ENCODE data around the gene GABARAP.

Gene GABARAP

GRCh38 chr17:7221278-7222092, 20.8 kb downstream of the GABARAP start:
- no peak for DNase-seq

- DNase-seq = peak; percentile 57
Observed at GRCh38 chr17:7220593-7221277, 21.5 kb downstream of the GABARAP start.

GRCh38 chr17:7219812-7220592, 22.2 kb downstream of the GABARAP start, which contains the start of the genes ACADVL and DLG4:
Gene ACADVL, plus strand, starts transcription at chr17:7219938. Its CDS starts 47 bp downstream, at chr17:7219985.
Gene DLG4, minus strand, starts transcription at chr17:7219836.
- peak; percentile 79 for DNase-seq

GRCh38 chr17:7219229-7219811, 22.9 kb downstream of the GABARAP start:
- no peak for DNase-seq

GRCh38 chr17:7218758-7219157, 23.5 kb downstream of the GABARAP start:
- no peak for DNase-seq

GRCh38 chr17:7218166-7218565, 24.1 kb downstream of the GABARAP start:
- DNase-seq = no peak

- DNase-seq = no peak
Observed at GRCh38 chr17:7217113-7217987, 24.9 kb downstream of the GABARAP start.

- no peak for DNase-seq
Observed at GRCh38 chr17:7216242-7217112, 25.8 kb downstream of the GABARAP start.

- DNase-seq = no peak
Observed at GRCh38 chr17:7215652-7216180, 26.5 kb downstream of the GABARAP start.

- DNase-seq = no peak
Observed at GRCh38 chr17:7215136-7215638, 27.1 kb downstream of the GABARAP start.

- DNase-seq = peak; percentile 100
Observed at GRCh38 chr17:7214300-7215135, 27.7 kb downstream of the GABARAP start.

- peak; percentile 99 for DNase-seq
Observed at GRCh38 chr17:7213895-7214299, 28.4 kb downstream of the GABARAP start.

- DNase-seq = peak; percentile 10
Observed at GRCh38 chr17:7211491-7212273, 30.6 kb downstream of the GABARAP start.

- DNase-seq = no peak
Observed at GRCh38 chr17:7208754-7209460, 33.3 kb downstream of the GABARAP start.

- no peak for DNase-seq
Observed at GRCh38 chr17:7208027-7208571, 34.1 kb downstream of the GABARAP start.

GRCh38 chr17:7207120-7208001, 34.9 kb downstream of the GABARAP start:
- DNase-seq = no peak
